Suppressor macrophage (primary cell): ENCODE measurements around the gene MOB3C.

Experiments
- DNase-seq, 4 experiments: peaks; one replicate each; pipeline ENCODE4 v3.0.0-alpha.2; 2020 to 2022

The MOB3C gene

DNA sequence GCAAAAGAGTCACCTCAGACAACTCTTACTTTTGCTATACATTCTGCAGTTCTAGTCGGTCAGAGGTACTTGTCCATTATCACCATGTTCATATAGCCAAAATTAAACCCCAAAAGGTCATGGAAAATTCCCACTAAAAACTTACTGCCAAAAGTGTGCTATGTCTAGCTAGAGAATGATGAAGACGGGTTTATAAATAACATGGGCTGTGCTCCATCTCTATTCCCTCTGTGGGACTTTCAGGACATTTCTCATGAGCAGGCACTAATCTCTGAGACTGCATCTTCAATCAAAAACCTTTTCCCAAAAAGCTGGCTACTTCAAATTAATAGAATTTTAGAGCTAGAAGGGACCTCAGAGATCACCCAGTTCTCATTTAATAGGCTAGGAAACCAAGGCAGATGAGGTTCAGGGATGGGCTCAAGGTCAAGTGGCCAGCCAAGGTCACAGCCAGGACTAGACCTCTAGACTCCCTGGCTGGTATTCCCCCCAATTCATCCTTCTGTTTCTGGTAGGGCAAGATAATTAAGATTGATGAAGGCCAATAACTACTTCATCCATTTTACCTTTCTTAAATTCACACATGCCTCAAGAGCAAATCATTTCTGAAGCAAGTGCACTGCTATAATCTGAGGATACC lies 21.0 kb upstream of the MOB3C start:
- no peak for DNase-seq

DNA sequence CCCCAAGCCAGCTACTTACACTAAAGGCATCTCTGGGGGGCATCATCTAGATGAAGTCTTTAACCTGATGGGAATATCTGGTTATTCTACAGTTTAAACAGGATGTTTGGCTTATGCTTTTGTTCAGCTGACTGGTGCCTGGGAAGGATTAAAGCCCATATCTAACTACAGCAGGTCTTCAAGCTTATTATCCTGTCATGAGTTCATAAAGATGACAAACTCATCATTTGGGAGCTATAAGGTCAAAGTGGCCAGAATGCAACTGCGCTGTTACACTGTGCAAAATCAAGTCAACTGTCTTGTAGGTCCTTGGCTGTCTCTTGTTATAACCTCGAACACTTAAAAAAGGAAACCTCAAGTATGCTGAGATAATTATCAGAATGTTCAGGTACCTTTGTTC lies 18.6 kb upstream of the MOB3C start:
- no peak for DNase-seq

DNA sequence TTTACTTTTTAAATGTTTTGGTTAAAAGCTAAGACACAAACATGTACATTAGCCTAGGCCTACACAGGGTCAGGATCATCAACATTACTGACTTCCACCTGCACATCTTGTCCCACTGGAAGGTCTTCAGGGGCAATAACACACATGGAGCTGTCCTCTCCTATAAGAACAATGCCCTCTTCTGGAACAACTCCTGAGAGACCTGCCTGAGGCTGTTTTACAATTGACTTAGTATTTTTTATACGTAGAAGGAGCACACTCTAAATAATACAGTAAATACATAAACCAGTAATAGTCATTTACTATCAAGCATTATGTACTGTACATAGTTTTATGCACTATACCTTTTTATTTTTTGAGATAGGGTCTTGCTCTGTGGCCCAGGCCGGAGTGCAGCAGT lies 14.1 kb upstream of the MOB3C start:
- DNase-seq: no peak

DNA sequence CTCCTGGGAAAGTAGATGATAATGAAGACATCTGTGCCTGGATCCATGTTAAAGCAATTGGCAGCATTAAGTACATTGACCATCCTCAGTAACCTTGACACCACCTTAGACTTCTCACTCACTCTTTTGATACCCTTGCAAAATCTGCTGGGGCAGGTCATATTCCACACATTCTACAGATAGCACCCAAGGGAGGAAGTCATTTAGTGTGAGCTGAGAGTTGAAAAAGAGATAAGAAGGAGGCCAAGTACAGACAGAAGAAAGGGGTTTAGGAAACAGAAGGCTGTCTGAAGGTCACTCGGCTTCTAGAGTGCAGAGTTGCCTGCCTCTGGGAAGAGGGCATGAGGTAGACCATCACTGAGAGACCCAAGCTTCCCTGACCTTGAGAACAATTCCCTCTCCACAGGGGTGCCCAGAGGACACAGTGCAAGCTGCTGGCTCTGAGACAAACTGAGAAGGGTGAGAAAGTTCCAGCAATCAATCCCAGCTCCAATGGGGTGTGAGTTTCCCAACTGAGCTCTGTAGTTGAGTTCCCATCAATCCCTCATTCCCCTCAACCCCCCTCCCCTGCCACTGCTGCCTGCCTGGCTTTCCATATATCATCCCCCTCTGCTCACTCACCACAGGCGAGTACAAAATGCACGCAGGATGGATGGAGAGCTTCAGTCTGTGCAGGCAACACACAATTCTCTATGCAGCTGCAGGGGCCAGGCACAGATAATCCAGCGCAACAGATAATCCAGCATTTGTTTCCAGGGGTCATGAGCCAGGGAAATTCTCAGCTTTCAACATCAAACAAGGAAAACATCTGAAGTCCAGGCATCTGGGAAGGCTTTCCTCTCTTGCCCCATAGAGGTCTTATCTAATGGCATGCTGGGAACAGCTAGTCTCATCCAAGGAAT lies 7.4 kb upstream of the MOB3C start:
- no peak for DNase-seq

DNA sequence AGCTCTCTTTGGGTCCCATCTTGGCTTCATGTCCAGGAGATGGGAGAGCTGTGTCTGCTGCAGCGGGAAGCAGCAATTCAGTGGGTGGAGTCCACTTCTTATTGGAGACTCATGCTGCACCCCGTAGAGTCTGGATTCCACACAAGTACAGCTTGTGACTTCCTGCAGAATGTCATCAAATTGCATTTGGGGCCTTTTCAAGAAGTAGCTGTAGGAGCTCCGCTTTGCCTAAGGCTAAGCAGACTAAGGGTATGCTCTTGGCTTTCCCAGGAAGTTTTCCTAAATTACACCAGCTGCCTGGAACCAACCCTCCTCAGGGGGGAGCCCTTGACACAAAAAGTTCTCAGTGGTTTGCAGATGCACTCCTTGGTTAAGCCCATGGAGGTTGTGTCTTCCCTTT lies 5.7 kb upstream of the MOB3C start:
- peak; percentile 49 to 70 (median 66) for DNase-seq

DNA sequence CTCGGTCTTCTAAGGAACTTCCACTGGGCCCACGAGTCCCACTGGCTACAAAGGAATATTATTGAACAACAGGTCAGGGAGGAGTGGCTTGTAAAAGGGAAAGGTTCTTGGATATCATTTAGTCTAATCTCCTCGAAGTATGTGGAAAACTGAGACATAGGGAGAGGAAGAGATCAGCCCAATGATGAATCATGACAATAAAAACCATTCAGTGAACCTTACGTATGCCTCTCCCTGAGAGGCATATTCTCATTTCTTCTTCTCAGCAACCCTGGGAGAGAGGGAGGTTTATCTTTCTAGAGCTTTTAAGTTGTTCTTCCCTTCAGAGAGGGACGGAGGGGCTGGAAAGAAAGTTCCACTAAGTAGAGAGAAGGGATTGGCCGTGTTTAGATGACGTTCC lies 5.3 kb upstream of the MOB3C start:
- no peak for DNase-seq

DNA sequence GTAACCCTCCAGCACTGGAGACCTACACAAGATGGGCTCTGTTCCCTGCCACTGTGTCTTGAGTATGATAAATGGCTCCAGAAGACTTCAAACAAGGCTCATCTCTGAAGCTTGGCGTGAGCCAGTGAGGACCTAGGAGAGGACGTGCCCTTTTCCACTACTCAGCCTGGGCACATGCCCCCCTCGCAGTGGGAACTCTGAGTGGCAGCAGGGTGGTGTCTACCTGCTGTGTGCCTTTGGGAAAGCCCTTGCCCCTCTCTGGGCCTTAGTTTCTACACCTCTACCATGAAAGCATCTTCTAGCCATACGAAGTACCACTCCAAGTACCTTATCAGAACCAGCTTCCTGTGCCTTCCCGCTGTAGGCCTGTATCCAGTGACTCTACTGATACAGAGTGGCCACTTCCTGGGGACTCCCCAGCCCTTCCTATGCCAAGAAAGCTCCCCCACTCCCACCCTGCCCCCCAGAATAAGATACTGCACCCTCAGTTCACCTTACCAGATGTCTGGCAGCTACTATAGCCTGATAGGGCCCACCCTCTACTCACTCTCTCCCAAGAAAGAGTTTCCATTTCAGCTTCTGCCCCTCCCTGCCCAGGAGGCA lies 3.1 kb upstream of the MOB3C start:
- DNase-seq: no peak

DNA sequence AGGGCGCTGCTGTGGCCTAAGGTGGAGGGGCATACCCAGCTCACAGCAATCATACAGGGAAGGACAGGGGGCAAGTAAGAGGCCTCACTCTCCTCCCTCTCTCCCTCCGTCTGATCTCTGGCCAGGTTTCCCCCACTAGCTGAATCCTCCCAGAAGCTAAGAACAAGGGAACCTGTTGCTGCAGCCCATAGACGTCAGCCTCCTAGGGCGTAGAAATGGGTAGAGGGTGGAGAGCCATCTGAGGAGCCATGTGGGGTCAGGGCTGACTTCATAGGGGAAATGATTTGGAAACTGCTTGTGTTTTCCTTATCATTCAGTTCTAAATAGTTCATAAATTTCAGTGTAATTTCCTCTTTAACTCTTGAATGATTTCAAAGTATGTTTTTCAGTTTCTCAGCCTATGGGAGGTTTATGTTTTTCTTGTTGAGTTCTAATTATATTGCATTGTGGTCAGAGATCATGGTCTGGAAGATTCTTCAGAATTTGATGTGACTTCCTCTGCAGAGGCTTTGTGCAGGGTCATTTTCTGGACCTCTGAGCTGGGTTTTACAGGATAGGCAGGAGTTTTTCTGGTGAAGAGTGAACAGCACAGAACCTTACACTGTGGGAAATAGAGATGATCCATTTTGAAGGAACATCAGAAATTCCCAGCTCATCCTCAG lies 2.3 kb upstream of the MOB3C start:
- peak; percentile 32 to 66 (median 57) for DNase-seq

DNA sequence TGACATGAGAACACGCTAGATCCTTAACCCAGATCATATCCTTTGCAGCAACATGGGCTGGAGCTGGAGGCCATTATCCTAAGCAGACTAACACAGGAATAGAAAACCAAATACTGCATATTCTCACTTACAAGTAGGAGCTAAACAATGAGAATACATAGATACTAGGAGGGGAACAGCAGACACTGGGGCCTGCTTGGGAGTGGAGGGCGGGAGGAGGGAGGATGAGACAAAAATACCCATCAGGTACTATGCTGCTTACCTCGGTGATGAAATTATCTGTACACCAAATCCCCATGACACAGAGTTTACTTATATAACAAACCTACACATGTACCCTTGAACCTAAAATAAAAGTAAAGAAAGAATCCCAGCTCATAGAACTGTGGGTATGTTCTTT lies 1.2 kb upstream of the MOB3C start:
- no peak for DNase-seq

DNA sequence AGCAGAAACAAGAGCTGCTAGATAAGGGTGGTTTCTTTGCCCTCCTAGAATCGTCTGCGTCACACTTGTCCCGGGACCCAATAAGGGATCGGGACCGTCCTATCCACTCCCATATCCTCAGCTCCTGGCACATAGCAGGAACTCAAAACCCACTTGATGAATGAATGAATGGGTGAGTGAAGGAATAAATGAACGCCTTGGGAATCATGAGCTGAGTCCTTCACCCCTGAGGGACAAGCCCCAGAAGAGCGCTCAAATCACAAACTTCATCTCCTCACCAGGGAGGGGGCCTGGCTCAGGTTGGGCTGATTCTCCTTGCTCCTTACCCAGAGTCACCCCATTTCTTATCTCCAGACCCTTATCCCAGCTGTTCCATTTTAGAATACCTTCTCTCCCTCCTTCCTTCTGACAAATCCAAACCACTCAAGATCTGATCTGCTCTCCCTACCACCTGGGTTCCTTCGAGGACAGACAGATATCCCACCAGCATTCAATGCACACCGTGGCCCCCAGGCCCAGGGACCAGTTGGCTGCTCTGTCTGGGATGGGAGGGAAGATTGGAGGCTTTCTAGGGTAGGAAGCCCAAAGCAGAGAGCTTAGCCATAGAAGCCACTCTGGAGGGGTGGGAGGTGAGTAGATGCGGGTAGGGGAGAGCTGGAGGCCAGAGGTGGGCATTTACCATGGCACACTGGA lies 643 bp upstream of the MOB3C start:
- peak in 1 of 4 experiments; percentile 31 for DNase-seq

DNA sequence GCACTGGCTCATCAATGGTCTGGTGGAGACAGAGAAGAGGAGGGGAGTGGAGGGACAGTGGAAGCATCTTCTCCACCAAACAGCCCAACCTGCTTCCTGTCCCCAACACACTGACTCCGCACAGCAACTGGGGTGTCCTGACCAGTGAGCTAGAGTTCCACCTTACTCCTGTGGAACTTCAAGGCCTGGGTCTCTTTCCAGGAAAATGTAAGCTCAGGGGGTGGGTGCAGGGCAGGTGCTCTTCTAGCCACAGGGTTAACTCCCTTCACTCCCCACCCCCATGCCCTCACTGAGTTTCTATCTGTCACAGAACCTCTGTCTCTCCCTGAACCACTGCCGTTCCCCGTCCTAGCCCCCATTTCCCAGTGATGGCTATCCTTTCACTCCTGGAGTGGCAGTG lies 876 bp downstream of the MOB3C start:
- no peak for DNase-seq

DNA sequence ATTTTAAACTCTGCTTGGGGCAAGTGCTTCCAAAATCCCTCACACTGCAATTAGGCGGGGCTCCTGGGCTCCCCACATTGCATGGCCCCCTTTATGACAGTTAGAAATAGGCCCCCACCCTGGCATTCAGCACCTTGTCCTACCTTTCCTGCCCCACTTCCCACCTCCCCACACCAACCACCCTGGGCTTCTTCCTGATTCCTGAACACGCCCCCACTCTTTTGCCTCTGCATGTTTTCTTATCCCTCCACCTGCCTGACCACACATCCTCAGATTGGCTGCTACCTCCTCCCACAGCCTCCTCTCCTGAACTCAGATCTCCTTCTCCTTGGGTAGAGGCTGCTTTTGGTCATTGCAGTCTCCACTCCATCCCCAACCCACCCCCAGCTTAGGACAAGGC lies 1.5 kb downstream of the MOB3C start:
- DNase-seq: no peak

DNA sequence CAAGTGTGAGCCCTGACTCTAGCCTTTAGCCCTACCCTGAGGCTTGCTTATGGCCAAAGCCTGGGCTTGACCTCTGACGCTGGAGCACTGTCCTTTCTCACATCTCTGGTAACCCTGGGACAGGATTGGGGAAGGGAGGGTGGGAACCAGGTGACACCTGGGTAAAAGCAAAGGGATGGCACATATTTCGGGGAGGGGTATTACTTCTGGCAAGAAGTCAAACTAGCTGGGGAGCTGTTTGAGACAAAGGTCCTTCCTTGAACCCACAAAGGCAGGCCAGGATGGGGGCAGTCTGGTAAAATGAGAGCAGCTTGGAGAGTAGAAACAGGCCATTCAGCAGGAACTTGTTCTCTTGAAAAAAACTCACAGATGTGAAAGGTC lies 2.0 kb downstream of the MOB3C start:
- DNase-seq: no peak

DNA sequence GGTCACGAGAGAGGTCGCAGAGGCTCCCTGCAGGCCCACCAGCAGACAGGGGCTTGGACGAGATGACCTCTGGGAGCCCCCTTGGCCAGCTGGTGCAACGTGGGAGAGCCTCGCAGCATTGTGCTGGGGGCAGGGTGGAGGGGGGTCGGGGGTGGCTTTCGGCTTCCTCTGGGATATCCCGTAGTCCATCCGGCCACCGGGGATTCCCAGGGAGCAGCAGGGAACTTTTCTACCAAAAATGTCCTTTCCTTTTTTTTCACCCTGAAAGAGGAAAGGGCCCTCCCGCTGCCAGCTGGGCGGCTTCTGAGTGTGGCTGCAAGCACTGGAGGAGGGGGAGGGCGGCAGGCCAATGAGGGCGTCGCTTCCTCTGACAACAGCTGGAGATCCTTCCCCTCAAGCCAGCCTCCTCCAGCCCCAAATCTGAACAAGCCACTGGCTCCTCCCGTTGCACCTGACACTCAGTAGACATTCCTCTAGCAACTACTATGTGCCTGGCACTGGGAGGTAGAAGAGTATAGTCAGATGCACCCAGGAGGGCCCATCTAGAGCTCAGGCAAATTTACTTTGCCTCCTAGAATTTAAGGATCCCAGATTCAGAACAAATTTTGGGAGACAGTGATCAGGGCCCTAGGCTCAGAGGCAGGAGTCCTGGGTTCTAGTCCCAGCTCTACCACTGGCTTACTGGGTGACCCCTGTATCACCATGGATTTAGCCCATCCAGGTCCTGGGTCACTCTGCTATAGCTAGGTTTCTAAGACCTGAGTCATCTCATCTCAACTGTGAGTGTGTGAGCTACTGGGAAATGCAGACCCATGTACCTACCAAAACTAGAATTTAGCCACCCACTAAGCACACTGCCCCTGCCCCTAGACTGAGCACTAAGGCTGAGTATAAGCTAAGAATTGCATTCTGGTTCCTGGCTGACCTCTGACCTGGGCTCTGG lies 2.7 kb downstream of the MOB3C start:
- peak; percentile 84 to 94 (median 92) for DNase-seq

DNA sequence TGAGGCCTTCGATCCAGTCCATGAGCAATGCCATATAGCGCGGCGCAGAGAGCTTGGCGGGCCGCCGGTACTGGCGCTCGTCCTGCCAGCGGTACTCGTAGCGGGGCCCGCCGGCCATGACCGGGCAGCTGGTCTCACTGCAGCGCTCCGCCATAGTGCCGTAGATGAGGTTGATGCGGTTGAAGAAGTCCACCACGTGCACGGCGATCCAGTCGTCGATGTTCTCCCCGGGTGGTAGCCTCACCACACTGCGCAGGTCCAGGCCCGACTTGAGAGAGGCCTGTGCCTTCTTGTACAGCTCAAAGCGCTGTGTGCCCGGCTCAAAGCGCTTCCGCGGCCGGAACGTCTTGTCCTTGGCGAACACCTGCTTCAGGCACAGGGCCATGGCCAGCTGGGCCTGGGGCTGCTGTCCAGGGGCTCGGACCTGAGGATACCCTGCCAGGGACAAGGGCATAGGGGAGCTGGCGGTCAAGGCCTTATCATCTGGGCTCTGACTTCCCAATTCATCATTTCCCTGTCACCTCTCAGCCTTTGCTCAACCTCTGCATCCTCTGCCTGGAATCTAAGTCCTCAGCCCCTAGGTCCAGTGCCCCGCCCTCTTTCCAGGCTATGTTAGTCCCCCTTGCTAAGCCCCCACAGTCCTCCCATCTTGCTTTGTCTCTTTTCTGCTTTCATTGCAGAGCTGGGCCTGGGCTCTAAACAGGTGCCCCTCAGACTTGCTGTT lies 3.5 kb downstream of the MOB3C start:
- no peak for DNase-seq

DNA sequence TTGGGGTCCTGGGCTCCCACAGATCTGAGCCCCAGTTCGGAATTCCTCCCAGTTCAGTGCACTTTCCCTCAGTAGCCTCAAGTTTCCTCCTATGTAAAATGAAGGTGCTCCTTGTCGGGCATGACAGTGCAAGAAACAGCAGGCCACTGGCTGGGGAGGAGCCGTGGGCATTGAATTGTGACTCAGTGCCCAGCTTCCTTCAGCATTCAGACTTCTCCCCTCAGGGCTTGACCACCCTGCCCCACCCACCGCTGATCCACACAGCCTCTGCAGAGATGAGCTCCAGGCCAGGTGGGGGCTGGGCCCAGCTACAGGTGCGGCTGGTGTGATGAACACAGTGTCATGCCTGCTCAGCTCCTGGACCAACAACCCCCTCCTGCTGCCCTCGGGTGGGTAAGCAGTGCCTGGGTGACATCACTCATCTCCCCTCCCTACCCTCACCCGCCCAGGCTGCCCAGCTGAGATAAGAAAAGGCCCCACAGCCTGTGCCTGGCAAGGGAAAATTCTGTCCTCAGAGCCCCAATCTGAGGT lies 4.9 kb downstream of the MOB3C start:
- DNase-seq: peak in 3 of 4 experiments; percentile 51 to 58 (median 56)

DNA sequence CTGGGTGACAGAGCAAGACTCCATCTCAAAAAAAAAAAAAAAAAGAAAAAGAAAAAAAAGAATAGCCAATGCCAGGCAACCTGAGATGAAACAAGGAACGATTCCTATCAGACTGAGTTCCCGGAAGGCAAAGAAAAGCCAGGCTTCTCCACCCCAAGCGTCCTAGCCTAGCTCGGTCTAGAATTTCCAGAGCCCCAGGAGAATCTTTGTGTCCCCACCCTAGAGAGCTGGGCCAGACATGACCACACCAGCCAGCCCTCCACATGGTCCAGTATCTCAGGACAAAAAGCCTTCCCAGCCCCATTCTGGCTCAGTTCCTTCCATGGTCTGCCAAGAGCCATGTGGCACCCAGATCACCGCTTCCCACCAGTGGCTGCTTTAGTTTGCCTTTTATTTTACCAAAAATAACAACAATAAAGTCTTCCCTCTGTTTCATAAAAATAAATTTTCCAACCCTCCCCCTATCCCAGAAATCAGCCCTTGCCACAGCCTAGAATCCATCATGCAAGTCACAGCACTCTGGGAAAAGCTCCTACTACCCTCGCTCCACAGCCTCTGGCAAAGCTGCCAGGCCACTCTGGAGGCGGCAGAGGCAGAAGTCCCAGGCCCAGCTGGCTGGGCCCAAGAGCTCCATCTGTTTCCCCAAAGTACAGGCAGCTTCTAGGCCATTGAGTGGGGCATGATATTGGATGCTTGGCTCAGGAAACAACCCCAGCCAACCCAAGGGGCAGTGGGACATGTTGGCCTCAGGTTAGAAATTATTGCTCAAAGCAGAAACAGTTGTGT lies 9.1 kb downstream of the MOB3C start:
- DNase-seq: no peak

DNA sequence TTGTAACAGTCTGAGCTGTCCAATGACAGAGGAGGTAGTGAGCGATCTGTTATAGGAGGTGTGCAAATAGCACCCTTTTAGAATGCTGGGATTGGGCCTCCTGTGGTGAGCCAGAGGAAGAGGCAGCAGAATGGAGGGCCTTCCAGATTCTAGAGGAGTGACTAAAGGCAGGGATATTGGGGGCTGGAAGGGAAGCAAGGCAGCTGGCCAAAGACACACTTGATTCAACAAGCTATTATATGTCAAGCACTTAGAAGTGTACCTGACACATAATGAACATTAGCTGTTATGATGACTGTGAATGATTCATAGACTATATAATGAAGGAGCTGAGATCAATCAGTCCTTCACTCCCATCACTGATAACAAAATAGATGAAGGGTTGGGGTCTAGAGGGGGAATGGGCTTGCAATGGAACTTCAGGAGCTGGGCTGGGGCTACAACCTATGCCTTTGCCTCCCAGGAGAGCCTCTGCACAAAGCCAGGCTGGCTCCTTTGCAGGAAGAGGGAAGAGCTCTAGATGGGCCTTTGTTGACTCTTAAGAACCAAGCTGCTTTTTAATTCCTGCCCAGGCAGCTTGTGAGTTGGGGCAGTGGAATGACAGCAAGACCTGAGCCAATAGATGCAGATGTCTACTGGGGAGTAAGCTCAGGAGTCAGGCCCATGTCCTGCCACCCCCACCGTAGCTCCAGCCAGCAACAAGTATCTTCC lies 10.2 kb downstream of the MOB3C start:
- no peak for DNase-seq

DNA sequence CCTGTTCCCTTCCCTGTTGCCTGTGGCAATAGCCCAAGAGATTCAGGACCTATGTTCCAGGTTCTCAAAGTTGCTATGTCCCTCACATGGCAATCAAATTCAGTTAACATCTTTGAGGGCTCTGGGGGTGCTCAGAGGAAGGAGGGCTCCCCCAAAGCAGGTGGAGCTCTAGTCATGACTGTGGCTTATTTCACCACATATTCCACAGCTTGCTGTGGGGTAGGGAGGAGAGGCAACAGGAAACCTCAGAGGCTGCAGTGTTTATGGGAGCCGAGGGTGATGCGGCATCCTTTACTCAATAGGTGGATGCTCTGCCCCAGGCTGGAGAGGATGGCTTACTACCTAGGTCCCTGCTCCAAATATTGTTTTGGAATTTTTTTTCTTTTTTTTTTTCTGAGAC lies 11.4 kb downstream of the MOB3C start:
- no peak for DNase-seq
